ENCODE results near the gene POR.

POR gene

DNA sequence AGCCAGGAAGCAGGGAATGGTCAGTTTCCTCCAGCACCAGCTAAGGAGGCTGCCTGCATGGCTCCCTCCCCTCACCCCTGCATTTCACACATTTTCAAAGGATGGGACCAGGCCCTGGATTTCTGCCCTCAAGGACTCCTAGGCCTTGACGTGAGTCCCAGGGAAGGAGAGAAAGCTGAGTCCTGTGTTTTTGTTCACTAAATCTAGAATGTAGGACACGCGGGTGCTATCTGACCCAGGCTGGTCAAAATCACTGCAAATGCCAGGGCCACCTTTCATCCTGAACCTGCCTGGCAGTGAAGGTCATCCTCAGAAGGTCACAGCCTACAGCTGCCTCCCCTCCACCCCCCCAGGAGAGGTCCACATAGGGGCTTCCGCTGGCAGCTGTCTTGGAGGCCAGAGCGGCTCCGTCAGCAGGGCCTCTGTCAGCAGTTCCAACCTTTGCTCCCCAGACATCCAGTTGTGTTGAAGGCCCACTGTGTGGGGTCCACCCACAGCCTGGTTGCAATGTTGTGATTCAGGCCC is 18.1 kb upstream of the POR start:
- H3K9ac ChIP-seq (ENCODE audit: low read length), result no peak overlapping the region
- TF ChIP-seq CTCF (IDR thresholded peaks at IDR 0.05; ENCODE audit: low read depth, low read length) (no peak), EZH2phosphoT487 (IDR thresholded peaks at IDR 0.05; ENCODE audit: low read depth) (no peak)
- no peaks in the 10 kb centered on the region for H3K4me1 ChIP-seq (ENCODE audit: low read length)
- no peaks in the 10 kb centered on the region for H3K9me3 ChIP-seq (ENCODE audit: insufficient read depth, low read length)
- no peaks in the 10 kb centered on the region for H3K27me3 ChIP-seq (ENCODE audit: low read depth, low read length)
- no peaks in the 10 kb centered on the region for H3K79me2 ChIP-seq (ENCODE audit: low read length)
- no peaks in the 10 kb centered on the region for H4K20me1 ChIP-seq (ENCODE audit: insufficient read depth, low read length)
- no peak overlapping the region for H2AFZ ChIP-seq (ENCODE audit: low read depth, low read length)
- no peak overlapping the region for H3K27ac ChIP-seq (ENCODE audit: low read length)
- H3K4me2 ChIP-seq (ENCODE audit: low read length), result no peak overlapping the region
- no peaks in the 10 kb centered on the region for H3K36me3 ChIP-seq (replicated peaks; ENCODE audit: low read depth, low read length)
- H3K4me3 ChIP-seq (ENCODE audit: low read length), result no peak overlapping the region

- Histone ChIP-seq H3K4me1 (ENCODE audit: low read length) (peaks cover 2% of the 10 kb centered on the region), H3K4me2 (ENCODE audit: low read length) (no peak overlapping the region), H3K79me2 (ENCODE audit: low read length) (no peaks in the 10 kb centered on the region), H3K4me3 (ENCODE audit: low read length) (no peak overlapping the region), H3K36me3 (replicated peaks; ENCODE audit: low read depth, low read length) (no peaks in the 10 kb centered on the region), H2AFZ (ENCODE audit: low read depth, low read length) (no peak overlapping the region), H3K9ac (ENCODE audit: low read length) (no peak overlapping the region), H4K20me1 (ENCODE audit: insufficient read depth, low read length) (no peaks in the 10 kb centered on the region), H3K27me3 (ENCODE audit: low read depth, low read length) (no peaks in the 10 kb centered on the region), H3K27ac (ENCODE audit: low read length) (no peak overlapping the region), H3K9me3 (ENCODE audit: insufficient read depth, low read length) (no peaks in the 10 kb centered on the region)
- TF ChIP-seq CTCF (IDR thresholded peaks at IDR 0.05; ENCODE audit: low read depth, low read length) (no peak), EZH2phosphoT487 (IDR thresholded peaks at IDR 0.05; ENCODE audit: low read depth) (no peak)
Observed at GRCh38 chr7:75900617-75901315, 14.2 kb upstream of the POR start.

GRCh38 chr7:75905785-75906604 is 9.0 kb upstream of the POR start:
- Histone ChIP-seq H3K4me3 (ENCODE audit: low read length) (peak overlapping the region; percentile 61), H2AFZ (ENCODE audit: low read depth, low read length) (peak overlapping the region; percentile 94), H4K20me1 (ENCODE audit: insufficient read depth, low read length) (no peaks in the 10 kb centered on the region), H3K9ac (ENCODE audit: low read length) (peak overlapping the region; percentile 19; the same call in 1 of the 2 replicates), H3K4me2 (ENCODE audit: low read length) (peak overlapping the region; percentile 71), H3K4me1 (ENCODE audit: low read length) (peaks cover 9% of the 10 kb centered on the region), H3K27ac (ENCODE audit: low read length) (no peak overlapping the region), H3K36me3 (replicated peaks; ENCODE audit: low read depth, low read length) (no peaks in the 10 kb centered on the region), H3K9me3 (ENCODE audit: insufficient read depth, low read length) (no peaks in the 10 kb centered on the region), H3K27me3 (ENCODE audit: low read depth, low read length) (no peaks in the 10 kb centered on the region; the same call in 1 of the 2 replicates), H3K79me2 (ENCODE audit: low read length) (no peaks in the 10 kb centered on the region)
- TF ChIP-seq EZH2phosphoT487 (IDR thresholded peaks at IDR 0.05; ENCODE audit: low read depth), result no peak
- no peak for TF ChIP-seq CTCF (IDR thresholded peaks at IDR 0.05; ENCODE audit: low read depth, low read length)
